Adrenal gland (tissue), 5 donors: ENCODE measurements around the gene AKT3.

Source experiments
- POLR2A ChIP-seq, 2 donors: fragments of 450-650 bp; IDR thresholded peaks; one replicate each; pipeline ENCODE4 v1.6.1; 2017; ENCODE audit warnings: antibody characterized with exemption in 2 of 2, mild to moderate bottlenecking in 2 of 2, moderate library complexity in 1 of 2
- TF ChIP-seq, protein P1 (sequence below), 6 experiments: fragments of 450-650 bp in 4 of 6; fragments of 200-600 bp in 2 of 6; sonication (generic) in 1 of 6; IDR thresholded peaks; 1 replicate in 5 of 6; 2 replicates in 1 of 6; pipeline versions ENCODE4 v1.5.1 to v1.8.0; 2016 to 2021; ENCODE audit warnings: antibody characterized with exemption in 6 of 6, mild to moderate bottlenecking in 2 of 6, moderate library complexity in 1 of 6
- donor health status: DM: no; HTN: no; CAD: no.

DNA sequence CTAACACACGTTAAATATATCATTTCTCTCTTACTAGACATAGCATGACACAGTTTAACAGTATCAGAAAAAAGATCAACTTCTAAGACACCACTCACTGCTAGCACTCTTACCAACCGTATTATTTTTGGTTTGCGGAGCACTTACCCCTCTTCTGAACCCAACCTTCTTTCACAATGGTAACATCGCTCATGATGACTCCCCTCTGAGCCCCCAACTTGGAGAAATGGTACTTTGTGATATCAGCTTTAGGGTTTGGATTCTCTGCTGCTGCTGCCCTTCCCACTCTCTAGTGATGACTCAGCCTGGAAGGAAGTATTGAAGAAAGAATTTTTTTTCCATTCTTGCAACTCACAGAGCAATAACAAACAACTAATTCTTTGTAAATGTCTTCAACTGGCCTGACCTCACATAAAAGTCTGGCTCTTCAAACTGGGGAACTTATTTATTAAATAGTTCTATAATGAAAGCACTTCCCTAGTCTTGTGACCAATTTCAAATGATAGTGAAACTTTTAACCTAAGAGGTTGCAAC, 7.0 kb downstream of the AKT3 start:
- TF ChIP-seq, protein P1, sequence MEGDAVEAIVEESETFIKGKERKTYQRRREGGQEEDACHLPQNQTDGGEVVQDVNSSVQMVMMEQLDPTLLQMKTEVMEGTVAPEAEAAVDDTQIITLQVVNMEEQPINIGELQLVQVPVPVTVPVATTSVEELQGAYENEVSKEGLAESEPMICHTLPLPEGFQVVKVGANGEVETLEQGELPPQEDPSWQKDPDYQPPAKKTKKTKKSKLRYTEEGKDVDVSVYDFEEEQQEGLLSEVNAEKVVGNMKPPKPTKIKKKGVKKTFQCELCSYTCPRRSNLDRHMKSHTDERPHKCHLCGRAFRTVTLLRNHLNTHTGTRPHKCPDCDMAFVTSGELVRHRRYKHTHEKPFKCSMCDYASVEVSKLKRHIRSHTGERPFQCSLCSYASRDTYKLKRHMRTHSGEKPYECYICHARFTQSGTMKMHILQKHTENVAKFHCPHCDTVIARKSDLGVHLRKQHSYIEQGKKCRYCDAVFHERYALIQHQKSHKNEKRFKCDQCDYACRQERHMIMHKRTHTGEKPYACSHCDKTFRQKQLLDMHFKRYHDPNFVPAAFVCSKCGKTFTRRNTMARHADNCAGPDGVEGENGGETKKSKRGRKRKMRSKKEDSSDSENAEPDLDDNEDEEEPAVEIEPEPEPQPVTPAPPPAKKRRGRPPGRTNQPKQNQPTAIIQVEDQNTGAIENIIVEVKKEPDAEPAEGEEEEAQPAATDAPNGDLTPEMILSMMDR (IDR thresholded peaks at IDR 0.05): no peak
- TF ChIP-seq POLR2A (IDR thresholded peaks at IDR 0.05): no peak
